ENCODE results near the gene DCUN1D5. TPM values are rescaled to one million over a fixed set of nuclear protein-coding genes. Genes with fewer than 3 reads are reported as not detected.

Gene DCUN1D5
- total and polyA plus RNA-seq, 12 donors = 9.2 to 89.7 (median 26.5) TPM

GRCh38 chr11:103097279-103097678, 5.3 kb upstream of the DCUN1D5 start:
- TF ChIP-seq POLR2A (IDR thresholded peaks at IDR 0.05) = no peak
- TF ChIP-seq CTCF (IDR thresholded peaks at IDR 0.05) = no peak
- no peaks in the 10 kb centered on the region for H3K36me3 ChIP-seq (replicated peaks in 1 of 2)
- H3K27me3 ChIP-seq = peaks cover 9% of the 10 kb centered on the region
- no peaks in the 10 kb centered on the region for H3K9me3 ChIP-seq (replicated peaks in 1 of 3)
- peaks cover 0 to 4% of the 10 kb centered on the region in 2 donors for H3K4me1 ChIP-seq (replicated peaks in 1 of 2)
- no peak for DNase-seq
- H3K4me3 ChIP-seq = no peak overlapping the region
- intact Hi-C loops (cut with DNase I) = no loop called here
- no peak overlapping the region for H3K27ac ChIP-seq

GRCh38 chr11:103091064-103091800, 728 bp downstream of the DCUN1D5 start:
- Histone ChIP-seq H3K4me3 (peak overlapping the region; percentile 85 to 100 (median 98)), H3K36me3 (replicated peaks in 1 of 2) (no peaks in the 10 kb centered on the region), H3K27me3 (peaks cover 4% of the 10 kb centered on the region), H3K27ac (peak overlapping the region; percentile 21 to 91 (median 85)), H3K4me1 (replicated peaks in 1 of 2) (peaks cover 11 to 42% of the 10 kb centered on the region in 2 donors), H3K9me3 (replicated peaks in 1 of 3) (no peaks in the 10 kb centered on the region)
- WGBS, 4 donors = 1 to 3% (median 2%) methylated on average over 8 to 26 of the region's 26 CpGs
- intact Hi-C loops (cut with DNase I) = no loop called here
- TF ChIP-seq POLR2A (IDR thresholded peaks at IDR 0.05) (no peak), CTCF (IDR thresholded peaks at IDR 0.05) (no peak)
- peak; percentile 32 to 67 (median 37) for DNase-seq

GRCh38 chr11:103086461-103086860, 5.5 kb downstream of the DCUN1D5 start:
- no peak overlapping the region for H3K27ac ChIP-seq
- no peak for DNase-seq
- no peak overlapping the region for H3K4me3 ChIP-seq
- TF ChIP-seq POLR2A (IDR thresholded peaks at IDR 0.05) (no peak), CTCF (IDR thresholded peaks at IDR 0.05) (no peak)
- H3K4me1 ChIP-seq (replicated peaks in 1 of 2) = peaks cover 11 to 42% of the 10 kb centered on the region in 2 donors
- H3K27me3 ChIP-seq = no peaks in the 10 kb centered on the region
- H3K9me3 ChIP-seq (replicated peaks in 1 of 3) = no peaks in the 10 kb centered on the region
- intact Hi-C loops (cut with DNase I) = no loop called here
- peaks cover 0 to 8% of the 10 kb centered on the region in 2 donors for H3K36me3 ChIP-seq (replicated peaks in 1 of 2)

DNA sequence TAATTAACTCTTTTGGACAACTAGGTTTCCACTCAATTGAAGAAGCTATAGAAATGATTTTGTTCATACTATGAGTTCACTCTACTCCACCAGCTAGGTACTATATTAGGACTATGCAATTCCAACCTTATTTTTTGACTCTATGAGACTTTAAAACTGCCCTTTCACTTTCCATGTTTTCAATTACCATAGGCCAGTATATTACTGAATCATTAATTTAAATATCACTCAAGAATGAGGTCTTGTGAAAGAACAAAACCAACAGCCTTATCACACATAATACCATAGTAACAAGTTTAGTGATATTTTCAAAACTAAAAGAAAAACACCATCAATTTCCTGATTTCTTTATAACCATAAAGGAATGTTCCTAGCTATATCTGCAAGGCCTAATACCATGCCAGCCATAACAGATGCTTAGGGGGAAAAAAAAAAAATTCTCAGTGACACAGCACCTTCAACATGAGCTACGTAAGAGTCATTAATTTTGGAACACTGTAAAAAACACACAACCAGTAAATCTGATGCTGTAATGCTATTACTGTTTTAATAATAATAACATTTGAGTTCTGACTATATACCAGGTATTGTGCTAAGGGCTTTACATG, 6.1 kb downstream of the DCUN1D5 start:
- Histone ChIP-seq H3K27me3 (no peaks in the 10 kb centered on the region), H3K36me3 (replicated peaks in 1 of 2) (peaks cover 0 to 13% of the 10 kb centered on the region in 2 donors), H3K9me3 (replicated peaks in 1 of 3) (no peaks in the 10 kb centered on the region), H3K27ac (no peak overlapping the region), H3K4me3 (no peak overlapping the region), H3K4me1 (replicated peaks in 1 of 2) (peaks cover 8 to 39% of the 10 kb centered on the region in 2 donors)
- TF ChIP-seq CTCF (IDR thresholded peaks at IDR 0.05) (no peak), POLR2A (IDR thresholded peaks at IDR 0.05) (no peak)
- intact Hi-C loops (cut with DNase I) = no loop called here
- whole genome bisulfite sequencing, 4 donors = 65 to 86% (median 73%) methylated on average over 1 of the region's 1 CpG
- DNase-seq = no peak

Data from adrenal gland (tissue), 12 donors.